G401 (cell line): ENCODE data around the gene ATF6B. TPM values are rescaled to one million over a fixed set of nuclear protein-coding genes. Genes with fewer than 3 reads are reported as not detected.
A peak's percentile ranks its signal among the peaks of the same experiment; 100 is the strongest.

Experiments
- DNase-seq: peaks from one replicate; pipeline ENCODE4 v3.0.0-alpha.2; 2015; ENCODE audit warnings: low spot score
- in situ Hi-C: cut with HindIII; loops from 2 replicates; pipeline ENCODE4 v1.10.0; 2016; ENCODE audit warnings: low sequenced_read_pairs, mixed read lengths
- total RNA-seq: library from RNA; depleted of rRNA; stranded (reverse); fragments of >200 nt; shearing (Covaris generic); gene quantifications from 2 replicates; pipeline ENCODE4 v1.2.3, GENCODE V29; 2014

The ATF6B gene
- total RNA-seq, 1 experiment from 2014 or later: 21.1 TPM

GRCh38 chr6:32087574-32088486 lies 40.2 kb downstream of the ATF6B start:
- DNase-seq: peak; percentile 72
- in situ Hi-C loops: no loop called here

- no peak for DNase-seq
- in situ Hi-C loops: no loop called here
Measured at GRCh38 chr6:32086661-32087573, 41.1 kb downstream of the ATF6B start.

GRCh38 chr6:32085759-32086459 lies 42.1 kb downstream of the ATF6B start:
- in situ Hi-C loops: no loop called here
- no peak for DNase-seq

GRCh38 chr6:32084780-32085179 lies 43.3 kb downstream of the ATF6B start:
- no peak for DNase-seq
- in situ Hi-C loops: no loop called here

- DNase-seq: no peak
- in situ Hi-C loops: no loop called here
Measured at GRCh38 chr6:32083812-32084768, 44.0 kb downstream of the ATF6B start.

- no peak for DNase-seq
- in situ Hi-C loops: no loop called here
Measured at GRCh38 chr6:32082935-32083334, 45.1 kb downstream of the ATF6B start.

- in situ Hi-C loops: no loop called here
- DNase-seq: no peak
Measured at GRCh38 chr6:32082478-32082877, 45.6 kb downstream of the ATF6B start.

- in situ Hi-C loops: no loop called here
- DNase-seq: peak; percentile 22
Measured at GRCh38 chr6:32081168-32081990, 46.7 kb downstream of the ATF6B start.

GRCh38 chr6:32079566-32080290 lies 48.3 kb downstream of the ATF6B start:
- in situ Hi-C loops: no loop called here
- DNase-seq: no peak

- in situ Hi-C loops: no loop called here
- DNase-seq: no peak
Measured at GRCh38 chr6:32076321-32076809, 51.7 kb downstream of the ATF6B start.

- DNase-seq: no peak
Measured at GRCh38 chr6:32075781-32076180, 52.3 kb downstream of the ATF6B start.

GRCh38 chr6:32074996-32075532 lies 53.0 kb downstream of the ATF6B start:
- in situ Hi-C loops: no loop called here

More at GRCh38 chr6:32075781-32076180, 52.3 kb downstream of the ATF6B start:
- in situ Hi-C loops: no loop called here

GRCh38 chr6:32073613-32074012 lies 54.4 kb downstream of the ATF6B start:
- no peak for DNase-seq
- in situ Hi-C loops: no loop called here

More at GRCh38 chr6:32074996-32075532, 53.0 kb downstream of the ATF6B start:
- DNase-seq: no peak

GRCh38 chr6:32073101-32073500 lies 54.9 kb downstream of the ATF6B start:
- in situ Hi-C loops: no loop called here
- DNase-seq: no peak

- DNase-seq: no peak
- in situ Hi-C loops: no loop called here
Measured at GRCh38 chr6:32070814-32071543, 57.1 kb downstream of the ATF6B start.
